ENCODE results near the gene PEX5L.

The PEX5L gene

DNA sequence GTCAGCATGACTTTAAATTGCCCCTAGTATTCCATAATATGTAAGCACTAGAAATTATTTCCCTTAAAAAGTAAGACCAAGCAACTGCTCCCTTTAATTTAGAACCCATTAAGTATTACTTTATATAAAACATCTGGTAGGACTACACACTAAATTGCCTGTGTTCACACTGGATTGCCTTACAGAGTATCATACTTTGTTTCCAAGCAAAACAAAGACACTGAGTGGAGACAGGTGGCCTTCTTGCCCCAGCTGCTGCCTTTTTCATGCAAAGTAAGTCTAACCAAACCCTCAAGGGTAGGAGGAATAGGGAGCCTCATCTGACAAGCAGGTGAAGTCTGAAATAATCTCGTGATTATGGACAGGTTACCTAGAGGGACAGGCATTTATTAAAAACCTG, 87.3 kb downstream of the PEX5L start:
- H3K9ac ChIP-seq (ENCODE audit: low read length) = no peak overlapping the region
- H3K36me3 ChIP-seq (ENCODE audit: control insufficient read depth, insufficient read depth, low read length) = no peaks in the 10 kb centered on the region
- no peaks in the 10 kb centered on the region for H3K4me1 ChIP-seq (ENCODE audit: control insufficient read depth, insufficient read depth, low read length)
- H3K4me3 ChIP-seq (ENCODE audit: low read length) = no peak overlapping the region
- no peak overlapping the region for H3K27ac ChIP-seq (ENCODE audit: low read depth, low read length)
- H3K27me3 ChIP-seq (ENCODE audit: control insufficient read depth, insufficient read depth, low read length) = no peaks in the 10 kb centered on the region

DNA sequence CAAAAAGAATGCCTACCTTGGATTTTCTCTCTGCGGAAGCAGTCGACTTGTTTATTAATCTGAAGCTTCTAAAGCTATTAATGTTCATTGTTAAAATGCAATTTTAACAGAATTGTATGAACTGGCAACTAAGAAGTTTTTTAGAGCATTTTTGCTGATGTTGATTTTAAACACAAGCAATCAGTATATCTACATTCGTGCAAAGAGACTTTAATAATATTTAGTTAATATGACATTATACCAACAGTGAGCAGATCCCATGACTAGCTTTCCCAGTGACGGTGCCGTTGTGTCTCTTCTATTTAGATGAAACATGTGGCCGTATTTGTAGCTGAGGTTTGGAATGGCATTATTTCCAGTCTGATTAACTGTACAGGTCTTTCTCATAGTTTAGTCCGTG, 88.0 kb downstream of the PEX5L start:
- Histone ChIP-seq H3K9ac (ENCODE audit: low read length) (no peak overlapping the region), H3K4me1 (ENCODE audit: control insufficient read depth, insufficient read depth, low read length) (no peaks in the 10 kb centered on the region), H3K4me3 (ENCODE audit: low read length) (no peak overlapping the region), H3K27me3 (ENCODE audit: control insufficient read depth, insufficient read depth, low read length) (no peaks in the 10 kb centered on the region), H3K36me3 (ENCODE audit: control insufficient read depth, insufficient read depth, low read length) (no peaks in the 10 kb centered on the region), H3K27ac (ENCODE audit: low read depth, low read length) (no peak overlapping the region)

DNA sequence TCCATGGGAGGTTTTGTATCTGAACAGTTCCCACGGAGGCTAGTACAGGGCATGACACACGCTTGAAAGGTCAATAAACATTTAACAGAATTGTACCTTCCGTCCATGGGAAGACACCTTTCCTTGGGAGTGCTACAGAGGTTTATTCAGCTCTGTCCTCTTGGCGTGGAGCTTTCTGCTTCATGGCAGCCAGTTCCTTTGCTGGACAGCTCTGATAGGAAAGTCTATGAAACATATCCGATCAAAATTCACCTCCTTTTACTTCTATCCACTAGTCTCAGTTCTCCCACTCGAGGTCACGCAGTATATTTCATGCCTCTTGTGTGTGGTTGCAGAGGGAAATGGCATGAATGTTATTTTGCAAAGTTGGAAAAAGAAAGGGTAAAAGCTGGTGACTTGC, 91.2 kb downstream of the PEX5L start:
- Histone ChIP-seq H3K27ac (ENCODE audit: low read depth, low read length) (no peak overlapping the region), H3K9ac (ENCODE audit: low read length) (no peak overlapping the region), H3K4me3 (ENCODE audit: low read length) (no peak overlapping the region)

DNA sequence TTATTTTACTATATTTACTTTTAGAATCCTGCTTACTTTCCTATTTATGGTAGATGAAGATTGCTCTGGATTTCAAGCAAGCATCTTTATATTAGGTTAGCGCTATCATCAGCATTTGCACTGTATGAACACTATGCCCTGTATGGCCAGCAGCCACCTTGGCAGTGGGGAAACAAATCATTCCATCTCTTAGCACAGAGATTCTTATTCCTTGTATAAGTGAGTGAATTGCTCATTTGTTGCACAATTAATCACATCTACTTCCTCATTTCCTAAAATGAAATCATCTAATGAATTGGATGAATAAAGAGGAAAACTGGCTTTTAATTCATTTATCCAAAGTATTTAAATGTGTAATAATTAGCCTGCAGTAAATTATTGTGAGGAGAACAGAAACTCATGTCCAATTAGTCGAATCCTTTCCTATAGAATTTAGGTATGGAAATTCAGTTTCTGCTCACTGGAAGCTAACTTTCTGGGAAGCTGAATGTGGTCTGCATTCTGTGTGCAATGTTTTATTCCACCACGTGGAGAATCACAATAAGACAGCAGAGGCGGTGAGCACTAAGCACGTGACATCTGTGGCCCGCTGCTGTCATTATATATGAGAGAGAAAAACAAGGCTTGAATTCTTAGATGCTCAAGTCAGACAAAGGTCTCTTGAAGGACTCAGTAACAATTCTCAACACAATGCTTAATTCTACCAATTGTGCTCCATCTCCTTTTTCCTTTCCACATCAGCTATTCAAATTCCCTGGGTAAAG, 93.4 kb downstream of the PEX5L start:
- Histone ChIP-seq H3K4me1 (ENCODE audit: control insufficient read depth, insufficient read depth, low read length) (no peaks in the 10 kb centered on the region), H3K4me3 (ENCODE audit: low read length) (no peak overlapping the region), H3K9ac (ENCODE audit: low read length) (no peak overlapping the region), H3K36me3 (ENCODE audit: control insufficient read depth, insufficient read depth, low read length) (no peaks in the 10 kb centered on the region), H3K27me3 (ENCODE audit: control insufficient read depth, insufficient read depth, low read length) (no peaks in the 10 kb centered on the region), H3K27ac (ENCODE audit: low read depth, low read length) (no peak overlapping the region)

More for the DNA sequence above, 91.2 kb downstream of the PEX5L start:
- H3K4me1 ChIP-seq (ENCODE audit: control insufficient read depth, insufficient read depth, low read length) = no peaks in the 10 kb centered on the region
- no peaks in the 10 kb centered on the region for H3K27me3 ChIP-seq (ENCODE audit: control insufficient read depth, insufficient read depth, low read length)
- no peaks in the 10 kb centered on the region for H3K36me3 ChIP-seq (ENCODE audit: control insufficient read depth, insufficient read depth, low read length)

DNA sequence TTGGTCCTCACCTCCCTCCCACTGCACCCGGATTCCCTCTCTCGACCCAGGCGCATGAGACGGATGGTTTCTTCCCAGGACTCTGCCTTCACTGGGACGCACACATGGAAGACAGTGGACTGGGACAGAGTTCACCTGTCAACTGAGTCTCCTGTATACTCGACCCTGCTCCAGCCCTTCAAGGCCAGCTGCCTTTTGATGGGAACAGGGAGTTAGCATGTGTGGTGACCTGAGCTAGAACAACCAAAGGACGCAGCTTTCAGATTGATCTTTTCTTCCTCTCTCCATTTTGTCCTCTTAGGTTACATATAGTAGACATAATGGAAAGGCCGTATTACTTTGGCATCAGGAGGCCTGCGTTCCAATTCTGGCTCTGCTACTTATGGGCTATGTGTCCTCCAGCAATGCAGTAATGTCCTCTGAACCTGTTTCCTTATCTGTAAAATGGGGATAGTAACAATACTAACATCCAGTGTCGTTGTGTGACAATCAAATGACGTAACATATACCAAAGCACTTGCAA, 94.1 kb downstream of the PEX5L start:
- Histone ChIP-seq H3K4me3 (ENCODE audit: low read length) (peak overlapping the region; percentile 30), H3K9ac (ENCODE audit: low read length) (no peak overlapping the region), H3K27ac (ENCODE audit: low read depth, low read length) (no peak overlapping the region)

DNA sequence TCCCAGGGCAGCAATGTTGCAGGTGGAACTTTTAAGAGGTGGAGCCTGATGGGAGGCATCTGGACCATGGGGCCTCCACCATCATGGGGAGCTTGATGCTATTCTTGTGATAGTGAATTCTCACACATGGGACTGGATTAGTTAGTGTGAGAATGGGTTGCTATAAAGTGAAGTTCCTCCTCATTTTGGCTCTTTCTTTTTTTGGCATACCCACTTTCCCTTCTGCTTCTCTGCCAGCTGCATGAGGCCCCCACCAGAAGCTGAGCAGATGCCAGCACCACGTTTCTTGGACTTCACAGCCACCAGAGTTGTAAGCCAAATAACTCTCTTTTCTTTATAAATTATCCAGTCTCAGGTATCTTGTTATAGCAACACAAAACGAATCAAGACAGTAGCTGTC, 101.0 kb downstream of the PEX5L start:
- H3K27ac ChIP-seq (ENCODE audit: low read depth, low read length) = no peak overlapping the region
- no peaks in the 10 kb centered on the region for H3K36me3 ChIP-seq (ENCODE audit: control insufficient read depth, insufficient read depth, low read length)
- H3K9ac ChIP-seq (ENCODE audit: low read length) = no peak overlapping the region
- H3K4me3 ChIP-seq (ENCODE audit: low read length) = no peak overlapping the region
- no peaks in the 10 kb centered on the region for H3K27me3 ChIP-seq (ENCODE audit: control insufficient read depth, insufficient read depth, low read length)
- H3K4me1 ChIP-seq (ENCODE audit: control insufficient read depth, insufficient read depth, low read length) = no peaks in the 10 kb centered on the region

More for the DNA sequence above, 94.1 kb downstream of the PEX5L start:
- Histone ChIP-seq H3K27me3 (ENCODE audit: control insufficient read depth, insufficient read depth, low read length) (no peaks in the 10 kb centered on the region), H3K4me1 (ENCODE audit: control insufficient read depth, insufficient read depth, low read length) (no peaks in the 10 kb centered on the region), H3K36me3 (ENCODE audit: control insufficient read depth, insufficient read depth, low read length) (no peaks in the 10 kb centered on the region)

DNA sequence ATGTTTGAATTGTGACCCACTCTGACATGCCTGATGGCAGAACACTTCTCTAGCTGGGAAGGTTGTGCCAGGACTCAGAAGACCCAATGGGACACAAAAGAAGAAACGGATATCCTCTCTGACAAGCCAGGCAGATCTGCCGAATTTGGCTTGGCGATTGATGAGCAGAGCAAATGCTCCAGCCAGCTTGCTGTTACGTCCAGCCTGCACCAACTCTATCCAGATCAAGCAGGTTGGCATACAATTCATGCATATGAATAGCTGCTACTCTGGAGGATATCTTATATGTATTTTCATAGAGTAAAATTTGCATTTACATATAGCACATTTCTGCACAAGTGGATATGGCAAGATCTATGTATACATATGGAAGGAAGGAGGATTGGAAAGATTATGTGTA, 102.8 kb downstream of the PEX5L start:
- Histone ChIP-seq H3K36me3 (ENCODE audit: control insufficient read depth, insufficient read depth, low read length) (no peaks in the 10 kb centered on the region), H3K27me3 (ENCODE audit: control insufficient read depth, insufficient read depth, low read length) (no peaks in the 10 kb centered on the region), H3K27ac (ENCODE audit: low read depth, low read length) (no peak overlapping the region), H3K9ac (ENCODE audit: low read length) (no peak overlapping the region), H3K4me3 (ENCODE audit: low read length) (no peak overlapping the region), H3K4me1 (ENCODE audit: control insufficient read depth, insufficient read depth, low read length) (no peaks in the 10 kb centered on the region)

DNA sequence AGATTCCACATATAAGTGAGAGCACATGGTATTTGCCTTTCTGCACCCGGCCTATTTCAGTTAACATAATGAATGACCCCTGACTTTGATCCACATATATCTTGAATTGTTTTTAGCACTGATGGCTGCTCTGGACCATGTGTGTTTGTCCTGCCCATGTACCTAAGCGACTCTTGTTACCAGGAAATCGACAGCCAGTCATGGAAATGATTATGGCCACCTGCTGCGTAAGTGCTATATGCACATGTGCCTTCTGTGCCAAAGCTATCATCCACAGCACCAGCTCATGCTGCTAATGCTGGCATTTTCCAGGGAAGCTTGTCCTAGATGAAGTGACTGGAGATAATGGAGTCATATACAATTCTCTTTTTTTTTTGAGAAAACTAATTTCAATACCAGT, 103.7 kb downstream of the PEX5L start:
- H3K27ac ChIP-seq (ENCODE audit: low read depth, low read length) = no peak overlapping the region
- H3K4me1 ChIP-seq (ENCODE audit: control insufficient read depth, insufficient read depth, low read length) = no peaks in the 10 kb centered on the region
- no peak overlapping the region for H3K9ac ChIP-seq (ENCODE audit: low read length)
- no peak overlapping the region for H3K4me3 ChIP-seq (ENCODE audit: low read length)
- H3K27me3 ChIP-seq (ENCODE audit: control insufficient read depth, insufficient read depth, low read length) = no peaks in the 10 kb centered on the region
- no peaks in the 10 kb centered on the region for H3K36me3 ChIP-seq (ENCODE audit: control insufficient read depth, insufficient read depth, low read length)

DNA sequence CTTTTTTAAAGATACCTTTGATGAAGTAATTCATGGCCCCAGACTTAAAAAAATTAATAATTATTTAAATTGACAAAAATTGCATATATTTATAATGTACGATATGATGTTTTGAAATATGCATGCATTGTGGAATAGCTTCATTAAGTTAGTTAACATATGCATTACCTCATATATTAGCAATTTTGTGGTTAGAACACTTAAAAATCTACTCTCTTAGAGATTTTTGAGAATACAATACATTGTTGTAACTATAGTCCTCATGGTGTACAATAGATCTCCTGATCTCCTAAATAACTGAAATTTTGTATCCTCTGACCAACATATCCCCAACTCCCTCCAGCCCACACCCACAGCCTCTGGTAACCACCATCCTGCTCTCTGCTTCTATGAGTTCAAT, 104.1 kb downstream of the PEX5L start:
- no peaks in the 10 kb centered on the region for H3K4me1 ChIP-seq (ENCODE audit: control insufficient read depth, insufficient read depth, low read length)
- no peaks in the 10 kb centered on the region for H3K27me3 ChIP-seq (ENCODE audit: control insufficient read depth, insufficient read depth, low read length)
- no peaks in the 10 kb centered on the region for H3K36me3 ChIP-seq (ENCODE audit: control insufficient read depth, insufficient read depth, low read length)
- no peak overlapping the region for H3K27ac ChIP-seq (ENCODE audit: low read depth, low read length)
- no peak overlapping the region for H3K4me3 ChIP-seq (ENCODE audit: low read length)
- no peak overlapping the region for H3K9ac ChIP-seq (ENCODE audit: low read length)

DNA sequence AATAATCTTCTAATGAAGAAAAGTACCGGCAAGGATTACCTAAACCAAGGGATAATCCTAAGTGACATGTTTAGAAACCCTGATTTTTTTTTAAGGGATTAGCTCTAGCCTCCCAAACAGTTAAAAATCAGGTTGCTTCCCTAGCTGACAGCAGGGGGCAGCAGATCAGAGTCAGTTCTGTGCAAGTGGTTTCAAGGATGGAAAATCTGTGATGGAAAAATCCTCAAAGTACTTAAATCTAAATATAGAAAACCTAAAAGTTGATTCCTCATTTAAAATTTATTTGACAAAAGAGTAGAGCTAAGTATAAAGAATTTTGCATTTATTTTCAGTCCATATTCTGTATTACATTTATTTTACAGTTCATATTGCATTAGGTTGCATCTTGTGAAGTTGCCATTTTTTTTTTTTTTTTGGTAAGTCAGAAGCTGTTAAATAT, 107.6 kb downstream of the PEX5L start:
- no peaks in the 10 kb centered on the region for H3K36me3 ChIP-seq (ENCODE audit: control insufficient read depth, insufficient read depth, low read length)
- H3K4me3 ChIP-seq (ENCODE audit: low read length) = no peak overlapping the region
- no peak overlapping the region for H3K9ac ChIP-seq (ENCODE audit: low read length)
- no peaks in the 10 kb centered on the region for H3K4me1 ChIP-seq (ENCODE audit: control insufficient read depth, insufficient read depth, low read length)
- no peak overlapping the region for H3K27ac ChIP-seq (ENCODE audit: low read depth, low read length)
- H3K27me3 ChIP-seq (ENCODE audit: control insufficient read depth, insufficient read depth, low read length) = no peaks in the 10 kb centered on the region

DNA sequence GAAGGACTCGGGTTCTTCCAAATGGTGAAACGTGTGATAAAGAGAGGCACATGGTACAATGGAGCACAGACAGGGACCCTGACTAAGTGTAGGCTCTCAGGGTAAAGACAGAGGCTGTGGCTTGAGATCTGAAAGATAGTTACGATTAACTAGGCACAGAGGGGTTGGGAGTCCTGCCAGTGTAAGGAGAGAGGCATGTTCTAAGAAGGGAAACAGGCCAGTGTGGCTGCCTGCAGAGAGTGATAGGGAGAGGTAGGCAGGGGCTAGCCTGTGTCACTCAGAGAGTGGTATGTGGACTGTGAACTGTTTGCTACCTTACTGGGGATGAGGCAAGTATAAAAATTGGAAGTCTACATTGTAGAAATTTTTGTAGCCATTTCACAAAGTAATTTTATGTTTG, 109.5 kb downstream of the PEX5L start:
- no peak overlapping the region for H3K27ac ChIP-seq (ENCODE audit: low read depth, low read length)
- H3K36me3 ChIP-seq (ENCODE audit: control insufficient read depth, insufficient read depth, low read length) = no peaks in the 10 kb centered on the region
- no peaks in the 10 kb centered on the region for H3K4me1 ChIP-seq (ENCODE audit: control insufficient read depth, insufficient read depth, low read length)
- H3K9ac ChIP-seq (ENCODE audit: low read length) = no peak overlapping the region
- H3K27me3 ChIP-seq (ENCODE audit: control insufficient read depth, insufficient read depth, low read length) = no peaks in the 10 kb centered on the region
- no peak overlapping the region for H3K4me3 ChIP-seq (ENCODE audit: low read length)

DNA sequence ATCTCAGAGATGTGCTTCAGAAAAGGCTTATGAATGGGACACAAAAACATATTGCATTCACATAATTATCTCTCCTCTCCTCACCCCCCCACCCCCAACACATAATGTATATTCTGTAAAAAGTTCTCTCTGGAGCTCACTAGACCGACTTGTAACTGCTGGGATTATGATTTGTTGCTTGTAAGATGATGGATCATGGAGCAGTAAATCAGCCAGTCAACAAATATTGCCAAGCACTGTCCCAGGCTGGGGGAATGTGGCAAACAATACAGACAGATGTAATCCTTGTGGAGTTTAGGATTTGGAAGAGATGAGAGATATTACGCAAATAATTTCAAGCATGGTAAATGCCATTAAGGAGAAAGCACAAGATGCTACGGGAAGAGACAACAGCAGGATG, 114.8 kb downstream of the PEX5L start:
- Histone ChIP-seq H3K36me3 (ENCODE audit: control insufficient read depth, insufficient read depth, low read length) (no peaks in the 10 kb centered on the region), H3K4me1 (ENCODE audit: control insufficient read depth, insufficient read depth, low read length) (no peaks in the 10 kb centered on the region), H3K27ac (ENCODE audit: low read depth, low read length) (no peak overlapping the region), H3K4me3 (ENCODE audit: low read length) (no peak overlapping the region), H3K27me3 (ENCODE audit: control insufficient read depth, insufficient read depth, low read length) (no peaks in the 10 kb centered on the region), H3K9ac (ENCODE audit: low read length) (no peak overlapping the region)

DNA sequence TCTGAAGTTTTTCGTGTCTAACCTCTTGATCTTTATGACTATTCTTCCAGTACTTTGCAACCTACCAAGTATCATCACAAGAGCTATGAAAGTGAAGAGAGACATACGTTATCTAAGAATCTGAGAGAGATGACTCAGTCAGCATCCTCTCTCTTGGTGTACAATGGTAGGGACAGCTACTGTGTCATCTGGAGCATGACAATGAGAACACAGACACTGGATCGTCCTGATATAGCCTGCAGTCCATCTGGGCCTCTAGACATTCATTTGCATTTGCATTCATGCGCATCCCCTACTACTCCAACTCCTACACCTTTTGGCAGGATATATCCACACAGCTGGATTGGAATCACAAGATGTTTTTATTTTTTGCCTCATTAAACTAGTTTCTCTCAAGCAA, 115.2 kb downstream of the PEX5L start:
- Histone ChIP-seq H3K4me3 (ENCODE audit: low read length) (no peak overlapping the region), H3K27me3 (ENCODE audit: control insufficient read depth, insufficient read depth, low read length) (no peaks in the 10 kb centered on the region), H3K27ac (ENCODE audit: low read depth, low read length) (no peak overlapping the region), H3K4me1 (ENCODE audit: control insufficient read depth, insufficient read depth, low read length) (no peaks in the 10 kb centered on the region), H3K36me3 (ENCODE audit: control insufficient read depth, insufficient read depth, low read length) (no peaks in the 10 kb centered on the region), H3K9ac (ENCODE audit: low read length) (no peak overlapping the region)

All from rectal smooth muscle tissue (tissue), 1 donor.